Naive thymus-derived CD4-positive, alpha-beta T cell (primary cell): ENCODE results near the gene FAT1. TPM values are rescaled to one million over a fixed set of nuclear protein-coding genes. Genes with fewer than 3 reads are reported as not detected.

Source experiments
- ATAC-seq: fragments of 150-1000 bp; cut with Tn5 transposase; 2 replicates; pipeline ENCODE4 v1.10.0; 2021; ENCODE audit warnings: mild to moderate bottlenecking, moderate library complexity
- CTCF ChIA-PET: fragments of 350-600 bp; sonication (Branson Sonifier 250); formaldehyde crosslinking; loops from one replicate; lab custom pipeline; 2021; ENCODE audit warnings: antibody characterized with exemption; lab: Charles Lee
- POLR2A ChIA-PET: fragments of 350-600 bp; sonication (Branson Sonifier 250); formaldehyde crosslinking; loops from one replicate; lab custom pipeline; 2021; ENCODE audit warnings: antibody characterized with exemption, inconsistent platforms; lab: Charles Lee
- DNase-seq, 9 donors: peaks; one replicate each; pipeline versions ENCODE4 v3.0.0 to v3.0.0-alpha.2; 2020 to 2022; ENCODE audit warnings: mixed read lengths in 1 of 9
- H3K27ac ChIP-seq: one replicate; pipeline ENCODE4 v1.7.0; 2013; ENCODE audit warnings: mild to moderate bottlenecking, low read depth, low read length, moderate library complexity
- H3K27me3 ChIP-seq, 2 donors: one replicate each; pipeline ENCODE4 v1.7.0; 2013; ENCODE audit warnings: low read length in 2 of 2, mild to moderate bottlenecking in 2 of 2, moderate library complexity in 2 of 2; ENCODE audit not compliant: control insufficient read depth in 2 of 2, insufficient read depth in 2 of 2
- H3K36me3 ChIP-seq, 3 experiments: 1 replicate in 2 of 3; 2 replicates in 1 of 3; pipeline ENCODE4 v1.7.0; 2013; ENCODE audit warnings: low read length in 3 of 3, mild to moderate bottlenecking in 3 of 3, moderate library complexity in 1 of 3; ENCODE audit not compliant: insufficient read depth in 3 of 3, control insufficient read depth in 2 of 3
- H3K4me1 ChIP-seq, 2 donors: one replicate each; pipeline ENCODE4 v1.7.0; 2013; ENCODE audit warnings: low read length in 2 of 2, mild to moderate bottlenecking in 2 of 2, moderate library complexity in 1 of 2; ENCODE audit not compliant: control insufficient read depth in 2 of 2, insufficient read depth in 2 of 2
- H3K4me3 ChIP-seq: 2 replicates; pipeline ENCODE4 v1.7.0; 2013; ENCODE audit warnings: mild to moderate bottlenecking, low read length
- H3K9me3 ChIP-seq, 3 experiments: 1 replicate in 2 of 3; 2 replicates in 1 of 3; pipeline ENCODE4 v1.7.0; 2013; ENCODE audit warnings: low read length in 3 of 3; ENCODE audit not compliant: control insufficient read depth in 2 of 3
- H3K27ac Mint-ChIP-seq, 9 donors: one replicate each; pipeline ENCODE4 v1.8.0; 2020 to 2022; ENCODE audit warnings: mixed read lengths in 9 of 9, mild to moderate bottlenecking in 8 of 9, moderate library complexity in 5 of 9, inconsistent platforms in 2 of 9
- H3K27me3 Mint-ChIP-seq, 5 donors: one replicate each; pipeline ENCODE4 v1.8.0; 2021 to 2022; ENCODE audit warnings: mixed read lengths in 5 of 5, mild to moderate bottlenecking in 1 of 5
- H3K36me3 Mint-ChIP-seq, 5 donors: one replicate each; pipeline ENCODE4 v1.8.0; 2020 to 2022; ENCODE audit warnings: mixed read lengths in 5 of 5, mild to moderate bottlenecking in 3 of 5, inconsistent platforms in 1 of 5
- H3K4me1 Mint-ChIP-seq, 7 donors: one replicate each; pipeline ENCODE4 v1.8.0; 2020 to 2022; ENCODE audit warnings: mixed read lengths in 7 of 7, mild to moderate bottlenecking in 3 of 7, inconsistent platforms in 1 of 7
- H3K4me3 Mint-ChIP-seq, 10 donors: one replicate each; pipeline ENCODE4 v1.8.0; 2020 to 2022; ENCODE audit warnings: mild to moderate bottlenecking in 10 of 10, mixed read lengths in 10 of 10, moderate library complexity in 6 of 10, inconsistent platforms in 2 of 10
- H3K9me3 Mint-ChIP-seq, 11 donors: one replicate each; pipeline ENCODE4 v1.8.0; 2020 to 2022; ENCODE audit warnings: mixed read lengths in 11 of 11, mild to moderate bottlenecking in 4 of 11, inconsistent platforms in 1 of 11, moderate library complexity in 1 of 11
- intact Hi-C, 2 donors: fragments of 100-400 bp; cut with micrococcal nuclease; formaldehyde crosslinking; loops; one replicate each; pipeline ENCODE4 v1.15.1; 2023
- polyA plus RNA-seq, 2 donors: library from polyadenylated mRNA; unstranded; fragments of 300-500 nt; fragmentation: Illumina TruSeq; gene quantifications; one replicate each; pipeline ENCODE4 v1.2.3, GENCODE V29; 2021
- total RNA-seq, 6 experiments: library from RNA in 5 of 6; stranded (reverse) in 5 of 6; gene quantifications; 1 replicate in 5 of 6; 2 replicates in 1 of 6; pipeline ENCODE4 v1.2.3 and lab custom pipeline; 2021 to 2026

Gene FAT1
- total and polyA plus RNA-seq, 7 experiments from 2014 or later = 0.05 TPM; not detected in 6

DNA sequence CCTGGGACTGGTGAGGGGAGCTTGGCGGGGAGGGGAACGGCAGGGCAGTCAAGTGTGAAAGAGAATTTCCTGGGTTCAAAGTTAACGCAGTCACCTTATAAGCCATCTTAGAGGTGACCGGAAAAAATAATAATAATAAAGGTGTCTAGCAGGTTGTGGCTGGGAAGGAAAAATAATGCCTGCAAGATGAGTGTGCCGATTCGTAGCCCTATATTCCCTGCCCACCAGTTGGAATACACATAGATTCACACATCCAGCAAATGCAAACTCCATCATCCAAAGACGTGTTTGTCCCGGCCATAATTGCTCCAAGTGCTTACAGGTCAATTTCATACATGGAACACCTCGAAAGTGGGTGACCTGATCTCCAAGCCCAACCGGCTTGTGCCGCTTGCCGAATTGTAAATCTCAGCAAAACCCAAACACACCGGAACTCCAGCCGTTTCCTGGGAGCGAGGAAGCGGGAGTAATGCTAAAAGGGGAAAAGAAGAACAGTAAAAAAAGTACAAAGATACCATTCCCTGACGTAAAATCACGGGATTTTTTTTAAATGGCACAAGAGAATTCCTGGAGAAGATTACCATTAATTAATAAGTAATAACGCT lies 1.3 kb upstream of the FAT1 start:
- POLR2A ChIA-PET = no interaction called here
- H3K4me1 ChIP-seq = no peaks in the 10 kb centered on the region
- ATAC-seq = no peak
- peak overlapping the region in 9 of 10 donors; percentile 19 to 69 (median 54) for H3K4me3 Mint-ChIP-seq
- no peak for DNase-seq
- H3K27me3 Mint-ChIP-seq = peaks cover 41 to 65% (median 63%) of the 10 kb centered on the region in 5 donors
- H3K4me1 Mint-ChIP-seq = peaks cover 3 to 30% (median 27%) of the 10 kb centered on the region in 7 donors
- H3K36me3 Mint-ChIP-seq = peaks cover 0 to 5% (median 0%) of the 10 kb centered on the region in 5 donors
- peaks cover 0 to 9% (median 2%) of the 10 kb centered on the region in 11 donors for H3K9me3 Mint-ChIP-seq
- no peaks in the 10 kb centered on the region for H3K36me3 ChIP-seq
- H3K4me3 ChIP-seq = no peak overlapping the region
- intact Hi-C loops = no loop called here
- peaks cover 0 to 5% (median 0%) of the 10 kb centered on the region in 3 experiments for H3K9me3 ChIP-seq
- CTCF ChIA-PET = no interaction called here
- no peak overlapping the region for H3K27ac ChIP-seq
- H3K27ac Mint-ChIP-seq = peak overlapping the region in 1 of 9 donors; percentile 70
- H3K27me3 ChIP-seq = peaks cover 0 to 4% of the 10 kb centered on the region in 2 donors

DNA sequence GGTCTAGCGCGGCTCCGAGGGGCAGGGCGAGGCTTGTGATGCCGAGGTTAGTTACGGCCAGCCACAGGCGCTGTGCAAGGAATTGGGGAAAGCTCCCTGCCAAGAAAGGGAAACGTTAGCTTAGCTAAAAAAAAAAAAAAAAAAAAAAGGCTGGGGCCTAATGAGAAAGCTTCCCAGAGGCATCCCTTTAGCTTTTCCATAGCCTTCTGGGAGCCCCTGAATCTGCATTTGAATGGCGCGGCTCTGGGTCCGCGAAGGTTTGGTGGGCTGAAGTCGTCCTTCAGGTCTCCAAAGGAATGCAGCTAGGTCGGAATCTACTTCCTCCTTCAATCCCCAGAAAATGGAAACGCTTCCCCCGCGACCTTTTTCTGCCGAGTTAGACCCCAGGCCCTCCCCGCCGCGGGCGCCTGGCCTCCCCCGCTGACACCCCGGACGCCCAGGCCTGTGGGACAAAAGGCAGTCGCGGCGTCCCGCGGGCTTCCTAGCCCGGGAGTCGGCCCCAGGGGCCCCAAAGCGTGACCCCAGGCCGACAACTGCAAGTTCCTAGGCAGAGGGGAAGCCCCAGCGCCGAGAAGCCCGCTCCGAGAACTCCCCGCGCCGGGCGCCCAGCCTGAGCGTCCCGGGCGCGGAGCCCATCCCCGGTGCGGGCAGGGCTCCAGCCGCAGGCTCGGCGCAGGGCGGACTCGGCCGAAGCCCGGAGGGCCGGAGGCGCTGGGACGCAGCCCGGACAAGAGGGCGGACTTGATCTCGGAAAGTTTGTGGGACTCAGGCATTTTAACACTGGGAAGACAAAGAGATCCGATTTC lies 605 bp upstream of the FAT1 start:
- no peak for ATAC-seq
- ChIA-PET CTCF (no interaction called here), POLR2A (no interaction called here)
- peaks cover 3 to 30% (median 27%) of the 10 kb centered on the region in 7 donors for H3K4me1 Mint-ChIP-seq
- H3K27ac Mint-ChIP-seq = peak overlapping the region in 1 of 9 donors; percentile 70
- H3K4me3 Mint-ChIP-seq = peak overlapping the region; percentile 19 to 69 (median 52)
- intact Hi-C loops = no loop called here
- H3K27ac ChIP-seq = no peak overlapping the region
- no peaks in the 10 kb centered on the region for H3K4me1 ChIP-seq
- peaks cover 0 to 4% of the 10 kb centered on the region in 2 donors for H3K27me3 ChIP-seq
- peaks cover 0 to 9% (median 2%) of the 10 kb centered on the region in 11 donors for H3K9me3 Mint-ChIP-seq
- H3K27me3 Mint-ChIP-seq = peaks cover 39 to 63% (median 63%) of the 10 kb centered on the region in 5 donors
- no peak overlapping the region for H3K4me3 ChIP-seq
- H3K36me3 Mint-ChIP-seq = peaks cover 0 to 5% (median 0%) of the 10 kb centered on the region in 5 donors
- peaks cover 0 to 5% (median 0%) of the 10 kb centered on the region in 3 experiments for H3K9me3 ChIP-seq
- DNase-seq = no peak
- H3K36me3 ChIP-seq = no peaks in the 10 kb centered on the region

DNA sequence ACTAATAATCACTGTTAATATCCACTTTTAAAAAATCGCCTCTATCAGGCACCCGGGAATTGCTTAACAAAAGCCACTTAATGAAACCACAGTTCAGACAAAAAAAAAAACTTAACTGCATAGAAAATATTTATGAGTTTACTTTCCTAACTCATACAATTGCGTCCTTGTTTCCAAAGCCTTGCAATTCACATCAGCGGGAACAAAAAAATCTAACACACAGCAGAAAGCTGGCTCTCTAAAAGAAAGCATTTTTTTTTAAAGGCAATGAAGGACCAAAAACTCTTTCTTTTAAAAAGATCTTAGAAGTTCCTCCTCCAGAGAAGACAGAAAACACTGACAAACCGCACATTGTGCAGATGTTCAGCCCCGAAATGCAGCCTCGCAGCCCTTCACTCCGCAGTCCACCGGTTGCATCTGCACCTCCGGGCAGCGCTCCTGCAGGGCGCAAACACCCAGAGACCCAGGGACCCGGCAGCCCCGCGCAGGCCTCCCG lies 812 bp downstream of the FAT1 start:
- H3K4me3 Mint-ChIP-seq = peak overlapping the region; percentile 25 to 74 (median 50)
- peaks cover 3 to 30% (median 27%) of the 10 kb centered on the region in 7 donors for H3K4me1 Mint-ChIP-seq
- Histone ChIP-seq H3K27ac (no peak overlapping the region), H3K9me3 (peaks cover 0 to 5% (median 0%) of the 10 kb centered on the region in 3 experiments), H3K4me1 (no peaks in the 10 kb centered on the region), H3K4me3 (no peak overlapping the region), H3K36me3 (no peaks in the 10 kb centered on the region), H3K27me3 (peaks cover 0 to 4% of the 10 kb centered on the region in 2 donors)
- POLR2A ChIA-PET = no interaction called here
- no peak for DNase-seq
- H3K27me3 Mint-ChIP-seq = peaks cover 27 to 54% (median 51%) of the 10 kb centered on the region in 5 donors
- no peak for ATAC-seq
- H3K36me3 Mint-ChIP-seq = peaks cover 0 to 6% (median 0%) of the 10 kb centered on the region in 5 donors
- H3K9me3 Mint-ChIP-seq = peaks cover 0 to 13% (median 5%) of the 10 kb centered on the region in 11 donors
- H3K27ac Mint-ChIP-seq = peak overlapping the region in 1 of 9 donors; percentile 23
- CTCF ChIA-PET = no interaction called here
- intact Hi-C loops = no loop called here

DNA sequence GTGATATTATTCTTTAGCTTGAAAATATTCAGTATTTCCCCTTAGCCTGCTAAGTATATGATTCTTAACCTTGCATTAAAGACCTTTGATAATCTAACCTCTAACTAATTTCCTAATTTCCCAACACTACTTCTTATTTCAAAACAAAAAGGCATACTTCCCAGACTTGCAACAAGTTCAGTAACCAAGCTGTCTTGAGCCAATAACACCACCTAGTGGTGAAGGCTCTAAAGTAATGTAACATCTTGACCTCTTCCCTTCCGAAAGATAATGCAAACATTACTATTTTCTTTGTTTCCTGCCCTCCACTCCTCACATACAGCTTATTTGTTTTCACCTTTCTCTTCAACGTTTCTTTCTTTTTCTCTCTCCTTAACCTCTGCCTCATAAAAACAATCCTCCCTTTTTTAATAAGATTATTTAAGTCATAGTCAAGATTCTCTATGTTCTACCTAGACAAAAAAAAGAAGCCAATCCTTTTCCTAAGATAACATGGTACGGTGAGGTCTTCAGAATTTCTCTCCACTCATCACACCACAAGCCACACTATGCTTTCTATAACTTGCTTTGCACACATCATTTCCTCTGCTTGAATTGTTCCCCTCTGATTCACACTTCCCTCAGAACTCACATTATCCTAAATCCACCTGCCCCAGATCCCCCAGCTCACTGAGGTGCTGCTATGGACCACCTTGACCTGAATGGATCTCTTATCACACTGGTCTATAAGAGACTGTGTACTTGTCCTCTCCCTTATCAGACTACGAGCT lies 3.5 kb downstream of the FAT1 start:
- Mint-ChIP-seq H3K9me3 (peaks cover 0 to 19% (median 13%) of the 10 kb centered on the region in 11 donors), H3K4me3 (no peak overlapping the region), H3K27ac (no peak overlapping the region), H3K36me3 (peaks cover 0 to 12% (median 0%) of the 10 kb centered on the region in 5 donors), H3K4me1 (peaks cover 0 to 13% (median 11%) of the 10 kb centered on the region in 7 donors), H3K27me3 (peaks cover 10 to 36% (median 31%) of the 10 kb centered on the region in 5 donors)
- POLR2A ChIA-PET = no interaction called here
- ATAC-seq (no peak), DNase-seq (no peak)
- Histone ChIP-seq H3K4me1 (no peaks in the 10 kb centered on the region), H3K27ac (no peak overlapping the region), H3K9me3 (peaks cover 0 to 5% (median 0%) of the 10 kb centered on the region in 3 experiments), H3K27me3 (peaks cover 0 to 4% of the 10 kb centered on the region in 2 donors), H3K36me3 (no peaks in the 10 kb centered on the region), H3K4me3 (no peak overlapping the region)
- CTCF ChIA-PET = interaction anchor here (0.7 kb wide), 1 partner anchor 22 kb away, joined by 3 read pairs; no protein-coding TSS in a partner anchor
- intact Hi-C loops = no loop called here

DNA sequence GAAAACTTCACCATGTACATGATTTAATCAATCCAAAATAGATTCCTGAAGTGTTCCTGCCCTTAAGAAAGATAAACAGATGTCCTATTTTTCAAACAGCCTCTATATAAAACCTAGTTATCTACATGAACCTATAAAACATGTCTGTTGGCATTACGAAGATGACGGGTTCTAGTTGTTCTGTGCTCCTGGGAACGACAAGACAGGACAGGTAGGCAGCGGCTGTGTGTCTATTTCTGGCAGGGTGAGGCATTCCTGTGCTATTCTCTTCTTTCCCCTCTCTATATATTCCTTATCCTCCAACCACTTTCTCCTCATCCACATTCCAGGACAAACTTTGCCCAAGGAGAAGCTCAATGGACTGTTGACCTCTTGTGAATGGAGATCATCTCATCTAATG lies 6.1 kb downstream of the FAT1 start:
- Mint-ChIP-seq H3K9me3 (peaks cover 2 to 20% (median 15%) of the 10 kb centered on the region in 11 donors), H3K27me3 (peaks cover 5 to 25% (median 14%) of the 10 kb centered on the region in 5 donors), H3K27ac (no peak overlapping the region), H3K36me3 (peaks cover 0 to 7% (median 0%) of the 10 kb centered on the region in 5 donors), H3K4me3 (no peak overlapping the region), H3K4me1 (peaks cover 0 to 2% (median under 1%) of the 10 kb centered on the region in 7 donors)
- H3K27me3 ChIP-seq = peaks cover 0 to 4% of the 10 kb centered on the region in 2 donors
- no peaks in the 10 kb centered on the region for H3K36me3 ChIP-seq
- H3K4me1 ChIP-seq = no peaks in the 10 kb centered on the region
- peaks cover 0 to 5% (median 0%) of the 10 kb centered on the region in 3 experiments for H3K9me3 ChIP-seq
- H3K4me3 ChIP-seq = no peak overlapping the region
- DNase-seq (no peak), ATAC-seq (no peak)
- ChIA-PET POLR2A (no interaction called here), CTCF (no interaction called here)
- no peak overlapping the region for H3K27ac ChIP-seq
- intact Hi-C loops = no loop called here

DNA sequence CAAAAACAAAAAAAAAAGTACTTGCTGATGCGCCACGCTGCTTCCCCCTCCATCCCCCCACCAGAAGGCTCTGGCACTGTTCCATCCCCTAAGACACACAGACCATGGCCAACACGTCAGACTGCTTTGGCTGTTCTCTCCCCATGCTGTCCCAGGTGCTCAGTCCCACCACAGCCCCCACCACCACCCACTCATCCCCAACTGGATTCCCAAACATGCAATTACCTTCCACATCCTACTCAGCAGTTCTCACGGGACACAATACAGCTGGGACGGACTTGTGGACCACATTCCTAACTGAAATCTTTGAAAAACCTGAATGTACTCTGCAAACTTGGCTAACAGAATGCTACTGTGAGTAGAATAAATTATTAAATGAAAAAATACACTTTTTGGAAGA lies 8.6 kb downstream of the FAT1 start:
- ATAC-seq (no peak), DNase-seq (no peak)
- no peaks in the 10 kb centered on the region for H3K4me1 ChIP-seq
- Mint-ChIP-seq H3K9me3 (peaks cover 2 to 23% (median 13%) of the 10 kb centered on the region in 11 donors), H3K36me3 (peaks cover 0 to 7% (median 0%) of the 10 kb centered on the region in 5 donors), H3K27ac (no peak overlapping the region), H3K27me3 (peaks cover 0 to 9% (median 5%) of the 10 kb centered on the region in 5 donors), H3K4me3 (no peak overlapping the region), H3K4me1 (no peaks in the 10 kb centered on the region)
- no peaks in the 10 kb centered on the region for H3K9me3 ChIP-seq
- H3K27me3 ChIP-seq = no peaks in the 10 kb centered on the region
- ChIA-PET CTCF (no interaction called here), POLR2A (no interaction called here)
- no peak overlapping the region for H3K27ac ChIP-seq
- intact Hi-C loops = no loop called here
- H3K4me3 ChIP-seq = no peak overlapping the region
- H3K36me3 ChIP-seq = no peaks in the 10 kb centered on the region
